HG02610 (cell line): ENCODE data around the gene LBX2.

ENCODE experiments used
- ATAC-seq: cut with Tn5 transposase; IDR thresholded peaks from one replicate; pipeline ENCODE4 v1.9.1; 2021; ENCODE audit warnings: mild to moderate bottlenecking, moderate library complexity; ENCODE audit not compliant: unreplicated experiment

LBX2 gene

DNA sequence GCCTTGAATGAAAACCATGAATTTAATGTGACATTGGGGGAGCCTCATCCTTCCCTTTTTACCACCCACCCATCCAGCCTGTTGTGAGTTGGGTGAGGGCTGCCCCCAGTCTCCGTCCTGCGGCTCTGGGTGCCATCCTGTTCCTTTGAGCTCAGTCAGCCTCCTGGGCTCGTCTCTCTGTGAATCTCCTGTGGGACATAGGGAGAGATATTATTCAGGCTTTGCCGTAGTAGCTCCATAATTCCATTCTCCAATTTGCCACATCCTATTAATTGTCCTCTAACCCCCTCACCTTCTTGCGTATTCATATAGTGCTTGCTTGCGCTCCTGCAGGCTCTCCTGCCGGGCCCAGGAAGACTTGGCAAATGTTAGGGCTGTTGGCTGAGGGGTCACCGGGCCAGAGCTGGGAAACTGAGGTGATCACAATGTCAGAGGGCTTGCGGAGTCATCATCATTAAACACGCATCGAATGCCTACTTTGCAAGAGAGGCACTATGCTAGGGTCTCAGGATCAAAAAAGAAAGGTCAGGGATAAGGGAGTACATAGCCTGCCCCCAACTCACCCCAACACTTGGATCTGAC lies 27.3 kb upstream of the LBX2 start:
- no peak for ATAC-seq

DNA sequence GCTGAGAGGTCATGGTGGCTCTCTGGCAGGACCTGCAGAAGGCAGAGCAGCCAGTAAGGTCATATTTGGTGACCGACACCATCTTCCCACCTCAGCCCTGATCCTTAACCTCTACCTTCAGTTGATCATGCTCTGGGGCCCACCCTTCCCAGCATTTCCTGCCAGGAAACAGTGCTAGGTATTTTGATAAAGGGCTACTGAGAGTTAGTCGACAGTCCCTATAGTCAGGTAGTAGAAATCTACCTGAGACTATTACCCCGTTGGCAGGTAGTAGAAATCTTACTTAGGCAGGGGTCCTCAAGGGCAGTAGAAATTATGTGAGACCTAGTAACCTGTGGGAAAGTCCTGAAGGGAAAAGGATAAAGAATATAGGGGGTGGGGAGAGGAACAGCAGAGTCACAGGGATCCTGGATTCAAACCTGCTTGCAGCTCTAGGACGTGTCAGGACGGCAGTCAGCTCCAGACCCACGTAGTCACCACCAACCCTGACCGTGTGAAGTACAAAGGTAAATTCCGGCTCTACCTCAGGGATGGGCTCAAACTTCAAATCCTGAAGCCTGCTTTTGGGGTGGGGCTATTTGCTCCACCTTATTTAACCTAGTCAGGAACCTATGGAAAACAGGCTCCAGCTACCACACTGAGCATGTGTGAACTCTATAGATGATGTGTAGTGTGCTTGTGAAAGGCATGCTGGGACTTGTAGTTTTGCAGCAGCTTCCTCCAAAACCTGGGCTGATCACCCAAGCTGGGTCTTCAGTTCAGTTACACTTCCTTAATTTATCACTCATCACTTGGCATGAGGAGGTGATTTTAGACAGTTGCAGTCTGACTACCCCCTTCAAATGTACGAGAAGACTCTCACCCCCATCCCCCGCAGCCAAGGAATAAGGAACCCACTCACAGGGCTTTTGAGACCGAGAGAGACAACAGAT lies 26.6 kb upstream of the LBX2 start, which contains the start of gene DQX1:
TSS of gene DQX1 (minus strand) at position 515 of the 932 bp plus-strand sequence. CDS start at position 13, 502 bp downstream.
- ATAC-seq, result peak; percentile 24

GRCh38 chr2:74524955-74525716 lies 25.7 kb upstream of the LBX2 start:
- ATAC-seq, result no peak

DNA sequence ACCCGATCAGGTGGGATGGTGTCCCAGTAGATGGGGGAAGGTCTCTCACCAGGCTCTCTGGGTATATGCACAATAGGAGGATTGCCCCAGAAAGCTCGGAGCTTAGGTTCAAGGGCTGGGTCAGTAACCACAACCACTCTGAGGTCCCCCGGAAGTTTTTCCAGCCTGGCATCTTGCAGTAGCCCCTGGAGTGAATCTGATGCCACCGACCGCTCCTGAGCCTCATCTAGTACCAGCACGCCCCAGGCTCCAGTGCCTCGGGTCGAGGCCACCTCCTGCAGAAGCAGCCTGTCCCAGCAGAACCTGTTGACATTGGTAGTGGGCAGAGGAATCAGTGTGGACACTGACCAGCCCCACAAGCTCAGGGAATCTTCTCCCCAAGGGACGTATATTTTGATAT lies 24.6 kb upstream of the LBX2 start:
- ATAC-seq, result no peak

- ATAC-seq, result no peak
These were observed 23.1 kb upstream of the LBX2 start for GRCh38 chr2:74522516-74522915.

GRCh38 chr2:74516650-74517049 lies 17.2 kb upstream of the LBX2 start:
- ATAC-seq, result no peak

GRCh38 chr2:74515981-74516633 lies 16.7 kb upstream of the LBX2 start:
- ATAC-seq, result peak; percentile 61

GRCh38 chr2:74515271-74515980 lies 16.0 kb upstream of the LBX2 start:
- no peak for ATAC-seq

GRCh38 chr2:74514368-74515270 lies 15.2 kb upstream of the LBX2 start, which contains the start of gene TLX2:
Gene TLX2, plus strand, starts transcription at chr2:74514450. Its CDS starts 357 bp downstream, at chr2:74514807.
- ATAC-seq, result no peak

DNA sequence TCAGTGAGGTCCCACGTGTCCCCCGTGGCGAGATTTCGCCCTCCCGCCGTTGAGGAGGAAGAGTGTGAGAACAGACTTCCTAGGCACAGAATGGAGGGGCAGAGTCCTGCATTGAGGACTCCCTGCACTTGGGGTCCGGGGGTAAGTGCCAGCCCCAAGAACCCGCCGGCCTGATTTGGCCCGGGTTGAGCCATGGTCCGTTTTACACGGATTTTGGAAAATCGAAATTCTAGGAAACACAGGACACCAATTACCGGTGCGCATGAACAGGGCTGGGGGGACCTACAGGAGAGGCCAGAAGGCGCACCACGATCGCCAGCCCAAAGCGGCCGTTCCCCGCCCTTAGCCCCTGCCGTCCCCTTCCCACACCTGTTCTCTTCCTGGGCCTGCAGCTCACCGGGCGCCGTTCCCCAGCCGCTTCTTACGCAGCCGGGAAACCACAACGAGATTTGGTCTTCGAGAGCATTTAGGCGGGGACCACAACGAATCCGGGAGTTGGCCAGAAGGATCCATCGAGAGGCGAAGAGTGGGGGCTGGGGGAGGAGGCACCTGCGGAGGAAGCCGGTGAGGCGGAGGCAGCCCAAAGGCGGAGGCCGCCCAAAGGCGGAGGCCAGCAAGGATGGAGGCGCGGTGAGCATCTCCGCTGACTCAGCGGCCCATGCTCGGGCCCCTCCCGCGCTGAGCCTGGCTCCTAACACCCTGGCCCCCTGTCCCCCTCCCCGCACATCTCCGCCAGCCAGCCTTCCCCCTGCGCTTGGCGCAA lies 14.4 kb upstream of the LBX2 start:
- no peak for ATAC-seq

- no peak for ATAC-seq
These were observed 13.6 kb upstream of the LBX2 start for GRCh38 chr2:74512744-74513604.

DNA sequence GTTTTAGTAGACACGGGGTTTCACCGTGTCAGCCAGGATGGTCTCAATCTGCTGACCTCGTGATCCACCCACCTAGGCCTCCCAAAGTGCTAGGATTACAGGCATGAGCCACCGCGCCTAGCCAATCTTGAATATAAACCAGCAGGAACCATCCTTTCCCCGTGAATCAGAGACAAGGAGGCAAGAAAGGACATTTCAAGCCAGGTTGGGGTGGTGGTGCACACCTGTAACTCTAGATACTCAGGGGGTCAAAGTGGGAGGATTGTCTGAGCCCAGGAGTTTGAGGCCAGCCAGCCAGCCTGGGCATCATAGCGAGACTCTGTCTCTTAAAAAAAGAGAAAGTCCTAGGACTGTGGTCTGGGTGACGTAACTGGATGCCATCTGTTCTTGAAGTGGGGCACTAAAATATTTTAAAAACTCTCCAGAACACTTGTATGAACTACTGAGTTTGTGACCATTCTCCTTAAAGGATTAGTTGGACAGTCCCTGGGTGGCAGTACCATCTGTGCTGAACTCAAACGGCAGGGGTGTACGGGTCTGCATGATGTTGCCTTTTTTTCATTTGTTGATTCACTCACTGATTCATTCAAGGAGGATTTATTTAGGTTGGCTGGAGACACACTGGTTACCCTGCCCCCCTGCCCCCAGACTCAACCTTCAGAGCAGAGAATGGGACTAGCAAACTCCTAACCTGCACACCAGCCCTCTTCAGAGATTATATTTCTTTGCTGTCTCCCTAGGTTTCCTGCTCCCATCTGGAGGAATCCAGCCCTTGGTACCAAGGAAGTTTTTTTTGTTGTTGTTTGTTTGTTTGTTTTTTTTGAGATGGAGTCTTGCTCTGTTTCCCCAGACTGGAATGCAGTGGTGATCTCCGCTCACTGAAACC lies 11.9 kb upstream of the LBX2 start:
- no peak for ATAC-seq

DNA sequence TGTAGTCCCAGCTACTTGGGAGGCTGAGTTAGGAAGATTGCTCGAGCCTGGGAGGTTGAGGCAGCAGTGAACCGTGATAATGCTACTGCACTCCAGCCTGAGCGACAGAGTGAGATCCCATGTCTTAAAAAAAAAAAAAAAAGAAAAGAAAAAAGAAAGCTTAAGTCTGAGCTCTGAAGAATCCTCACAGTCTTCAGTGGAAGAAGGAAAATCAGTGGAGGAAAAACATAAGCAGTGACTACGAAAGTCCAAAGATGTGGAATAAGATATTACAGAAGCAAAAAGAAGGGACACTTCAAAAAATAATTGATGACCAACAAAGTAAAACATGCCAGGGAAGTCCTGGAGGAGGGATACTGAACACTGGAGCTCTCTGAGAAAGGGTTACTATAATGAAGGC lies 10.9 kb upstream of the LBX2 start:
- ATAC-seq, result no peak

GRCh38 chr2:74507926-74508520 lies 8.6 kb upstream of the LBX2 start:
- ATAC-seq, result peak; percentile 3

DNA sequence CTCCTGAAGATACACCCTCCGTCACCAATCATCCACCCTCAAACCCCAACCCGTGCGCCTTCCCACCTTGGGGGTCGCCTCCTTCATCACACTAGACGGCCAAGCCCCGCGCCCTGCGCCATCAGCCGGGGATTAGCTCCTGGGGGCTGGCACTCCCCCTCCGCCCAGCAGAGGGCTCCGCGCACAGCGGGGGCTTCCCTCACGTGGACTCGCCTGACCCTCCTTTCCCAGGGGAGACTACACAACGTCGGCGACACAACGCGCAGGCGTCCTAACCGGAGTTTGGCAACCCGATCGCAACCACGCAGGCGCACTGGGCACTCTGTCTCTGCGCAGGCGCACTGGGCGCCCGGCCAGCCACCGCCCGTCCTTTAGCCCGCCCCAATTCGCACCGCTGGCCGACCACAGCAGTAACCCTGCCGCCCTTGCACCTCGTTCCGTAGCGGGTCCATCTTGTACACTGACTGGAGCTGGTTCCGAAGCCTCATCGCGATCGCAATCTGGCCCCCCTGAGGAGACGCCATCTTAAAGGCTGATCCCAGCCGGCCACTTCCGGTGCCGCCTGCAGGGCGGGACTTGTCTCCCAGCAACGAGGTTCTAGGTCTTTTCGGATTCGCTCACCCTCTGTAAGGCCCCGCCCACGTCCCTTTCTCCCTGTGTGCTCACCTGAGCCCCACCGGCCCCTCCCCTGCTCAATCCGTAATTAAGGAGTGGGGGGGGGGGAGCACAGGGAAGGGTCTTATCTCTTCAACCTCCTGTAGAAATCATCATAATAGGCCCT lies 7.9 kb upstream of the LBX2 start, which contains the start of gene PCGF1:
TSS of gene PCGF1 (minus strand) at position 551 of the 781 bp plus-strand sequence. CDS start at position 524, 27 bp downstream.
- peak; percentile 88 for ATAC-seq
